ENCODE results near the gene TMEM271.
A peak's percentile ranks its signal among the peaks of the same experiment; 100 is the strongest.

Gene TMEM271

DNA sequence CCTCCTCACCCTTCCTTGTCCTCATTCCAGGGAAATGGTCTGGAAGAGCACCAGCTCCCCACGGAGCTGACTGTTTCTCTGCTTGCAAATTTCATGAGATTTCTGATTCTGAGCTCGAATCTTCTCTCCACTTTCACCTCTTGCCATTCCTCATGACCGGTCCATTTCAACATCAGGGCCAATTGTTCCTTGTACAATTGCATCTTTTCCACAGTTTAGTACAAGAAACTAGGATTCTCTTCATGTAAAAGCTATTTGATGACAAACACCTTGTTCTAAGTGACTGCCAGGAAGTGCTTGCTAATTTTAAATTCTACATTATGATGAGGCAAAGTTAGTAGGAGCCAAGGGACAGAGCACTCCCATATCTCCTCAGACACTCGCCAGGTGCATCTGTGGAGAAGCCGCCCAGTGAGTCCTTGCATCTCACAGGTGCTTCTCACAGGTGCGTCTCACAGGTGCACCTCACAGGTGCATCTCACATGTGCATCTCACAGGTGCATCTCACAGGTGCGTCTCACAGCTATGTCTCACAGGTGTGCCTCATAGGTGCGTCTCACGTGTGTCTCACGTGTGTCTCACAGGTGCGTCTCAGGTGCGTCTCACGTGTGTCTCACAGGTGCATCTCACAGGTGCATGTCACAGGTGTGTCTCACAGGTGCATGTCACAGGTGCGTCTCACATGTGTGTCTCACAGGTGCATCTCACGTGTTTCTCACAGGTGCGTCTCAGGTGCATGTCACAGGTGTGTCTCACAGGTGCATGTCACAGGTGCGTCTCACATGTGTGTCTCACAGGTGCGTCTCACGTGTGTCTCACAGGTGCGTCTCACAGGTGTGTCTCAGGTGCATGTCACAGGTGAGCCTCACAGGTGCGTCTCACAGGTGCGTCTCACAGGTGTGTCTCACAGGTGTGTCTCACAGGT is 46.2 kb upstream of the TMEM271 start:
- no peak overlapping the region for H3K27ac ChIP-seq
- ChIA-PET POLR2A (ENCODE audit: low non-redundant PET) (no interaction called here), CTCF (no interaction called here)
- TF ChIP-seq, protein P1, sequence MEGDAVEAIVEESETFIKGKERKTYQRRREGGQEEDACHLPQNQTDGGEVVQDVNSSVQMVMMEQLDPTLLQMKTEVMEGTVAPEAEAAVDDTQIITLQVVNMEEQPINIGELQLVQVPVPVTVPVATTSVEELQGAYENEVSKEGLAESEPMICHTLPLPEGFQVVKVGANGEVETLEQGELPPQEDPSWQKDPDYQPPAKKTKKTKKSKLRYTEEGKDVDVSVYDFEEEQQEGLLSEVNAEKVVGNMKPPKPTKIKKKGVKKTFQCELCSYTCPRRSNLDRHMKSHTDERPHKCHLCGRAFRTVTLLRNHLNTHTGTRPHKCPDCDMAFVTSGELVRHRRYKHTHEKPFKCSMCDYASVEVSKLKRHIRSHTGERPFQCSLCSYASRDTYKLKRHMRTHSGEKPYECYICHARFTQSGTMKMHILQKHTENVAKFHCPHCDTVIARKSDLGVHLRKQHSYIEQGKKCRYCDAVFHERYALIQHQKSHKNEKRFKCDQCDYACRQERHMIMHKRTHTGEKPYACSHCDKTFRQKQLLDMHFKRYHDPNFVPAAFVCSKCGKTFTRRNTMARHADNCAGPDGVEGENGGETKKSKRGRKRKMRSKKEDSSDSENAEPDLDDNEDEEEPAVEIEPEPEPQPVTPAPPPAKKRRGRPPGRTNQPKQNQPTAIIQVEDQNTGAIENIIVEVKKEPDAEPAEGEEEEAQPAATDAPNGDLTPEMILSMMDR (conservative IDR thresholded peaks at IDR 0.05; ENCODE audit: low read depth) = no peak
- DNase-seq (ENCODE audit: low spot score) = no peak

DNA sequence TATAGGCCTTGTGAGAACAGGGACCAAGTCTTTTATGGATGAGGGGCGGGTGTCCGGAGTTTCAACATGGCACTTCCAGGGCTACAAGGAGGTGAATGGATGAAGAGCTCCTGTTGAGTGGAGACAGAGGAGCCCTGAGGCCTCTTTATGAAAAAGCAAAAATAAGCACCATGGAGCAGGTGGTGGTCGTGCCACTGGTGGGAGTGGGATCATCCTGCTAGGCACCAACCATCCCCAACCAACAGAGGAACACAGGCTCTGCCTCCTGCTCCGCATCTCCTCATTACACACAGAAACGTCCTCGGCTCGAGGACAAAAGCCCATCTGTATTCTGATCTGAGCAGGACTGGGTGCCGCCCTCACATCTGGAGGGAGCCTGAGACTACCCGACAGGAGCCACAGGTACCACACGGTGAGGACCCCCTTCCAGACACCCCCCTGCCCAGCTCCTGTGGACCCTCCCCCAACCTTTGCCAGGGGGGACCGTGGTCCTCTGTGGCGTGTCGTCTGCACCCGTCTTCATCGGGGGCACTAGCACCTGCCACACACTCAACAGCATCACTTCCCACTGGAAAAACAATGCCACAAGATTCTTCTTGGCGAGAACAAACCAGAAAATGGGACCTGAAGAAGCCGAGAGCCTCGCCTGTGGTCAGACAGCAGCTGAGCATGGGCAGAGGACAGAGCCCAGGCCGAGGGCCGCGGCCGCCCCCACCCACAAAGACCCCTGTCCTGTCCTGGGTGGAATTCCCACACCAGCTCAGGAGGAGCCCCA is 45.4 kb upstream of the TMEM271 start:
- no peak for DNase-seq (ENCODE audit: low spot score)
- ChIA-PET POLR2A (ENCODE audit: low non-redundant PET) (no interaction called here), CTCF (no interaction called here)
- TF ChIP-seq, protein P1 (conservative IDR thresholded peaks at IDR 0.05; ENCODE audit: low read depth) = no peak
- H3K27ac ChIP-seq = no peak overlapping the region

GRCh38 chr4:620851-621261 is 44.8 kb upstream of the TMEM271 start:
- CTCF ChIA-PET = no interaction called here
- no peak for DNase-seq (ENCODE audit: low spot score)
- no peak overlapping the region for H3K27ac ChIP-seq
- POLR2A ChIA-PET (ENCODE audit: low non-redundant PET) = no interaction called here
- TF ChIP-seq, protein P1 (conservative IDR thresholded peaks at IDR 0.05; ENCODE audit: low read depth) = no peak

- CTCF ChIA-PET = interaction anchor here (0.6 kb wide), 1 partner anchor 54 kb away, joined by 4 read pairs; no protein-coding TSS in a partner anchor
- no peak for DNase-seq (ENCODE audit: low spot score)
- POLR2A ChIA-PET (ENCODE audit: low non-redundant PET) = no interaction called here
- TF ChIP-seq, protein P1 (conservative IDR thresholded peaks at IDR 0.05; ENCODE audit: low read depth) = no peak
- H3K27ac ChIP-seq = no peak overlapping the region
Observed at GRCh38 chr4:620201-620600, 44.1 kb upstream of the TMEM271 start.

DNA sequence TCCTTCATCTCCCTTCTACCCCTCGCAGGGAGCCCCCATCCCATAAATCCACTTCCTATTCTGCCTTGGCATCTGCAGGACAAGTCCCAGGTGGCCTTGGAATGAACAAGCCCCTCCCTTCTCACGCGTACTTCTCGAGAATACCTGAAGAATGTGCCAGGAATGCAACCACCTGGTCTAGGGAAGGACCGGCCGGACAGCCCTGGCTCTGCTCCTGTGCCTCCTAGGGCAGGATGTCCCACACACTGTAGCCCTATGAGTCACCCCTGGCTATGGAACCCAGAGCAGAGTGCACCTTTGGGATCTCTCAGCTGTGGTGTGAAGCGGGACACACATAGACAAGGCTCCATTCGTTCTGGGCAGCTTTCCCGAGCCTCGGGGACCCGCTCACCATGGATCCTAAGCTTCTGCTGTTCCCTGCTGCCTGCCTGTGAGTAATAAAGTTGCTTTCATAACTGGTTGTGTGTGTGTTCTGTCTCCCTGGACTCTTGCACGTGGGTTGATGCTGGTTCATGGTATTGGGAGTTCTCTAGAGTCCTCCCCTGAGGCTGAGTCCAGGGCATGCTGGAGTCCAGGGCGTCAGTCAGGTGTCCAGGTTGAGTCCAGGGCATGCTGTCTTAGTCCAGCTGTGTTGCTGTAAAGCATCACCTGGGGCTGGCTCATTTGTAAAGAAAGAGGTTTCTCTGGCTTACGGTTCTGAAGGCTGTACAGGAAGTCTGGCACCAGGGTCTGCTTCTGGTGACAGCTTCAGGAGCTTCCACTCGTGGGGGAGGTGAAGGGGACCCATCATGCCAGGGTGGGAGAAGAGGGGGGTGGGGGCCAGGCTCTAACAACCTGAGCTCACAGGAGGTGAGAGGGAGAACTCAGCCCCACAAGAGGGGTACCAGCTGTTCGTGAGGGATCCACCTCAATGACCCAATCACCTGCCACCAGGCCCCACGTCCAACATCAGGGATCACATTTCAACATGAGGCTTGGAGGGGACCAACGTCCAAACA is 41.8 kb upstream of the TMEM271 start:
- CTCF ChIA-PET = no interaction called here
- peak; percentile 49 for DNase-seq (ENCODE audit: low spot score)
- POLR2A ChIA-PET (ENCODE audit: low non-redundant PET) = no interaction called here
- H3K27ac ChIP-seq = no peak overlapping the region
- TF ChIP-seq, protein P1 (conservative IDR thresholded peaks at IDR 0.05; ENCODE audit: low read depth) = no peak

Data from RWPE1 (cell line).